ENCODE results near the gene TCERG1. TPM values are rescaled to one million over a fixed set of nuclear protein-coding genes. Genes with fewer than 3 reads are reported as not detected.

TCERG1 gene
- total RNA-seq, 6 experiments from 2014 or later = 37.4 to 57.4 (median 49.6) TPM

DNA sequence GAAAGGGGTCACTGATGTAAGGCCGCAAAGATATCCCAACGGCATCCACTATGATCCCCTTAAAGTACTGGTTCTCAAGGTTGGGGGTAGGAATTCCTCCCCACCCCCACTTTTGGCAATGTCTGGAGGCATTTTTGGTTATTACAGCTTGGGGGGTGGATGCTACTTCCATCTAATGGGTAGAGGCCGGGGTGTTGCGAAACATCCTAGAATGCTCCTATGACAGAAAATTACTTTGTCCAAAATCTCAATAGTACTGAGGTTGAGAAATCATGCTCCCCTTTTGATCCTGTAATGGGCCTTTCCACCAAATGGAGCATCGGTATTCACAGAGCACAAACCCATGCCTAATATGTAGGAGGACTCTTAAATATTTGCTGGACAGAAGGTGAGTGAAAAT, 20.8 kb upstream of the TCERG1 start:
- H3K27ac Mint-ChIP-seq = no peak overlapping the region
- H3K4me3 Mint-ChIP-seq = no peak overlapping the region

DNA sequence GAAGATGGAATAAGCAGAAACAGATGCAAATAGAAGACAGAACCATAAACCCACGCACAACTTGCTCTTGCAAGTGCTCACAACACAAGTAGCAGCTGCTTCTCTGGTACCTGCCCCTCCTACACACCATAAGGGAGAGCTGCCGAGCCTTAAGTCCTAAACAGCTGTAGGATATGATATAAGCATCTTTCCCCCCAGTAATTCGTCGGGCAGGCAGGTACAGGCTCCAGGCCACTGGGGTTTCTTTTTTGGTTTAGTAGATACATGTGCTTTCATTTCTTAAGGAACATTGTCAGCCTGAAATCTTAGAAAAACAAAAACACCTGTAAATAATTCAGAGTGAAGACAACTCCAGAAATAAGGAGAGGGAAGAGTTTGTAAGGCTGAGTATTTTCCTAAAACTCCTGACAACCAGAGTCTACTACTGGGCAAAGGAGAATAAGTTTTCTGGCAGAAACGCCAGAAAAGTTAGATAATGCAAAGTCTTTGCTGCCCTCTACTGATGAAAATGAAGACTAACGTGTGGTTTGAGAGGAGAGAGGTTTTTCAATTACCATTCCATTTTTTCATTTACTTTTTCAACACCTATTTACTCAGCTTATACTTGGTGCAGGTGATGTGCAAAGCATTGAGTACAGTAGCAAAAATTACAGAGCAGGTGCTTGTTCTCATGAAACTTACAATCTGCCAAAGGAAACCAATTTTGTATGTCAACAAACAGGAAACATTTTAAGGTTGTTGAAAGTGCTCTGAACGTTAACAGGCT, 20.1 kb upstream of the TCERG1 start:
- Mint-ChIP-seq H3K27ac (no peak overlapping the region), H3K27me3 (ENCODE audit: insufficient read depth) (peaks cover 47% of the 10 kb centered on the region), H3K4me1 (ENCODE audit: low read depth) (peaks cover 12% of the 10 kb centered on the region), H3K9me3 (no peaks in the 10 kb centered on the region), H3K4me3 (no peak overlapping the region), H3K36me3 (ENCODE audit: low read depth) (no peaks in the 10 kb centered on the region)
- TF ChIP-seq, protein P1, sequence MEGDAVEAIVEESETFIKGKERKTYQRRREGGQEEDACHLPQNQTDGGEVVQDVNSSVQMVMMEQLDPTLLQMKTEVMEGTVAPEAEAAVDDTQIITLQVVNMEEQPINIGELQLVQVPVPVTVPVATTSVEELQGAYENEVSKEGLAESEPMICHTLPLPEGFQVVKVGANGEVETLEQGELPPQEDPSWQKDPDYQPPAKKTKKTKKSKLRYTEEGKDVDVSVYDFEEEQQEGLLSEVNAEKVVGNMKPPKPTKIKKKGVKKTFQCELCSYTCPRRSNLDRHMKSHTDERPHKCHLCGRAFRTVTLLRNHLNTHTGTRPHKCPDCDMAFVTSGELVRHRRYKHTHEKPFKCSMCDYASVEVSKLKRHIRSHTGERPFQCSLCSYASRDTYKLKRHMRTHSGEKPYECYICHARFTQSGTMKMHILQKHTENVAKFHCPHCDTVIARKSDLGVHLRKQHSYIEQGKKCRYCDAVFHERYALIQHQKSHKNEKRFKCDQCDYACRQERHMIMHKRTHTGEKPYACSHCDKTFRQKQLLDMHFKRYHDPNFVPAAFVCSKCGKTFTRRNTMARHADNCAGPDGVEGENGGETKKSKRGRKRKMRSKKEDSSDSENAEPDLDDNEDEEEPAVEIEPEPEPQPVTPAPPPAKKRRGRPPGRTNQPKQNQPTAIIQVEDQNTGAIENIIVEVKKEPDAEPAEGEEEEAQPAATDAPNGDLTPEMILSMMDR (IDR thresholded peaks at IDR 0.05) = peak; percentile 86
- peak; percentile 58 for DNase-seq

More for the DNA sequence above, 20.8 kb upstream of the TCERG1 start:
- Mint-ChIP-seq H3K4me1 (ENCODE audit: low read depth) (peaks cover 12% of the 10 kb centered on the region), H3K9me3 (no peaks in the 10 kb centered on the region), H3K27me3 (ENCODE audit: insufficient read depth) (peaks cover 43% of the 10 kb centered on the region), H3K36me3 (ENCODE audit: low read depth) (no peaks in the 10 kb centered on the region)
- no peak for DNase-seq
- TF ChIP-seq, protein P1 (IDR thresholded peaks at IDR 0.05) = no peak

DNA sequence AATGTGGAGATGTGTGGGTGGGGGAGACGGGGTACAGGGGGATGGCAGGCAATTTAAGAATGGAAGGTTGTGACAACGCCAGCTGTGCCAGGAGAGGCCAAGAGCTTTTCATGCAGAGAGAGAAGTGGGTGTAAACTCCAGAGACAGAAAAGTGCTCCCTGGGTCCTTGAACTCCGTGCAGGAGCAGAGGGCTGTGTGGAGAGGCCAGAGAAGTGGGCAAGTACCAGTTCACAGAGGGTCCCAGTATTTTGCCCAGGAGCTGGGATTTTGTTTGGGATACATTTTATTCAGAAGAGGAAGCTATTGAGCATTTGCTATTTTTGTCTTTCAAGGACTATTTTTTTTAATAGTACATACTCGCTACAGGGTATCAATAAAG, 19.5 kb upstream of the TCERG1 start:
- Mint-ChIP-seq H3K27me3 (ENCODE audit: insufficient read depth) (peaks cover 47% of the 10 kb centered on the region), H3K36me3 (ENCODE audit: low read depth) (no peaks in the 10 kb centered on the region), H3K27ac (no peak overlapping the region), H3K4me1 (ENCODE audit: low read depth) (peaks cover 12% of the 10 kb centered on the region), H3K4me3 (no peak overlapping the region), H3K9me3 (no peaks in the 10 kb centered on the region)
- TF ChIP-seq, protein P1 (IDR thresholded peaks at IDR 0.05) = no peak
- no peak for DNase-seq

DNA sequence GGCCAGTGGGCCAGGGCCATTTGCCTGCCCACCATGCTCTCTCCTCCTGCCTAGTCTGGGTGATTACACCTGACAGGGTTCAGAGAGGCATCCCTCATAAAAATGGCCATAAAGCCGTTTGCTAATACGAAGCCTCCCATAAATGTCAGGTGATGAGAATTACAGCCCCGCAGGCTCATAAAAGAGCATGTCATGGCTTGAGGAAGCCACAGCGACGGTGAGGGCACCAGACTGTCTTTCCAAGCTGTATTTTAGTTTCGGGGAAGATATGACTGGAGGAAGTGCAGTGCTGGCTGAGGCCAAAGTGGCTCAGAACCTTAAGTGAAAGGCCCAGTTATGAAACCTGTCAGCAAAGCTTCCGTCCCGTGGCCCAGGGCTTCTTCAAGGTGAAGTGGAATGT, 18.5 kb upstream of the TCERG1 start:
- Mint-ChIP-seq H3K9me3 (no peaks in the 10 kb centered on the region), H3K27ac (no peak overlapping the region), H3K4me1 (ENCODE audit: low read depth) (peaks cover 12% of the 10 kb centered on the region), H3K27me3 (ENCODE audit: insufficient read depth) (peaks cover 41% of the 10 kb centered on the region), H3K36me3 (ENCODE audit: low read depth) (no peaks in the 10 kb centered on the region), H3K4me3 (no peak overlapping the region)
- DNase-seq = no peak
- TF ChIP-seq, protein P1 (IDR thresholded peaks at IDR 0.05) = no peak

DNA sequence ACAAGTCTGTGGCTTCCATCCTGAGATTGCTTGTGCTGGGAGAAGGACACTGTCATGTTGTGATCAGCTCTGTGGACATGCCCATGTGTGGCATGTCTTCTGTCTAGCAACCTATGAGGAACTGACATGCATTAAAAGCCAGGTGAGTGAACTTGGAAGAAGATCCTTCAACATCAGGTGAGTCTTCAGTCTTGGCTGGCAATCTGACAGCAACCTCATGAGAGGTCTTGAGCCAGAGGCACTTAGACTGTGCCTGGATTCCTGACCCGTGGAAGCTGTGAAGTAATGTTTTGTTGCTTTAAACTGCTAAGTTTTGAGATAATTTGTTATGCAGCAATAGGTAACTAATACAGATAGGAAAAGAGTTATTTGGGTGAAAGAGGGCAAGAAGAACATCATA, 6.8 kb upstream of the TCERG1 start:
- Mint-ChIP-seq H3K27ac (no peak overlapping the region), H3K27me3 (ENCODE audit: insufficient read depth) (peaks cover 7% of the 10 kb centered on the region), H3K36me3 (ENCODE audit: low read depth) (no peaks in the 10 kb centered on the region), H3K9me3 (no peaks in the 10 kb centered on the region), H3K4me3 (no peak overlapping the region), H3K4me1 (ENCODE audit: low read depth) (peaks cover 23% of the 10 kb centered on the region)
- TF ChIP-seq, protein P1 (IDR thresholded peaks at IDR 0.05) = no peak
- DNase-seq = no peak

Measured in HFFc6 (cell line).